Central memory CD8-positive, alpha-beta T cell (primary cell): ENCODE data around the gene DAGLA.

ENCODE experiments used
- ATAC-seq: fragments of 150-1000 bp; cut with Tn5 transposase; replicated peaks from 2 replicates; pipeline ENCODE4 v1.10.0; 2022; ENCODE audit warnings: mild to moderate bottlenecking, moderate FRiP score, moderate number of reproducible peaks; ENCODE audit not compliant: poor library complexity, severe bottlenecking; ENCODE audit errors: extremely low read depth
- DNase-seq, 2 donors: peaks; one replicate each; pipeline ENCODE4 v3.0.0; 2021; ENCODE audit warnings: low spot score in 2 of 2
- H3K27ac Mint-ChIP-seq: one replicate; pipeline ENCODE4 v1.8.0; 2022; ENCODE audit warnings: low read depth, mild to moderate bottlenecking, moderate library complexity, mixed read lengths
- H3K27me3 Mint-ChIP-seq: one replicate; pipeline ENCODE4 v1.8.0; 2022; ENCODE audit warnings: mixed read lengths
- H3K36me3 Mint-ChIP-seq: one replicate; pipeline ENCODE4 v1.8.0; 2022; ENCODE audit warnings: mild to moderate bottlenecking, moderate library complexity, mixed read lengths; ENCODE audit not compliant: insufficient read depth
- H3K4me1 Mint-ChIP-seq: one replicate; pipeline ENCODE4 v1.8.0; 2022; ENCODE audit warnings: mixed read lengths
- H3K4me3 Mint-ChIP-seq: one replicate; pipeline ENCODE4 v1.8.0; 2022; ENCODE audit warnings: mild to moderate bottlenecking, moderate library complexity, mixed read lengths
- H3K9me3 Mint-ChIP-seq: one replicate; pipeline ENCODE4 v1.8.0; 2022; ENCODE audit warnings: mixed read lengths

The DAGLA gene

GRCh38 chr11:61765550-61766253 is 85.5 kb downstream of the DAGLA start:
- Mint-ChIP-seq H3K36me3 (no peaks in the 10 kb centered on the region), H3K4me1 (no peaks in the 10 kb centered on the region), H3K27ac (no peak overlapping the region), H3K9me3 (no peaks in the 10 kb centered on the region), H3K27me3 (peaks cover 11% of the 10 kb centered on the region), H3K4me3 (no peak overlapping the region)
- DNase-seq (no peak), ATAC-seq (no peak)

DNA sequence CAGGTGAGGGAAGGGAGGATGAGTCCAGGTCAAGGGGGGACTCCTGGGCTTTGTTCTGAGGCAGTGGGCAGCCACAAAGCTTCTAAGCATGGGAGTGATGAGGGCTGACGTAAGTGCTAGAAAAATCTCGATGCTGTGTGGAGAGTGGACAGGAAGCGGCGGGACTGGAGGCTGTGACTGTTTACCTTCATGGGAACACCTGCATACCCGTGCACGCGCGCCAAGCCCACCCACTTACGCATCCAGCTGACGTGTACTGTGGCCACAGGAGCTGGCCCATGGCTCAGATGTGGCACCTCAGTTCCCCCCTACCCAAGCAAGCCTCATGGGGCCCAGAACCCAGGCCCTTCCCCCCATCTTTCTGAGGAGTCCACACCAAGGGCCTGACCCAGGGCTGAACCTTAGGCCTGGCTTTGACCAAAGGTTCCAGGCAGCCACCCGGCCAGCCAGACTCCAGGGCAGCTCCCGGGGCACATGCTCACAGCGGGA is 86.2 kb downstream of the DAGLA start:
- DNase-seq (no peak), ATAC-seq (no peak)
- no peaks in the 10 kb centered on the region for H3K9me3 Mint-ChIP-seq
- H3K36me3 Mint-ChIP-seq = no peaks in the 10 kb centered on the region
- no peaks in the 10 kb centered on the region for H3K4me1 Mint-ChIP-seq
- H3K4me3 Mint-ChIP-seq = no peak overlapping the region
- no peak overlapping the region for H3K27ac Mint-ChIP-seq
- H3K27me3 Mint-ChIP-seq = peaks cover 10% of the 10 kb centered on the region

GRCh38 chr11:61768376-61769076 is 88.3 kb downstream of the DAGLA start:
- H3K36me3 Mint-ChIP-seq = no peaks in the 10 kb centered on the region
- no peaks in the 10 kb centered on the region for H3K9me3 Mint-ChIP-seq
- H3K27me3 Mint-ChIP-seq = no peaks in the 10 kb centered on the region
- H3K4me1 Mint-ChIP-seq = no peaks in the 10 kb centered on the region
- no peak for DNase-seq
- H3K27ac Mint-ChIP-seq = no peak overlapping the region
- no peak overlapping the region for H3K4me3 Mint-ChIP-seq
- no peak for ATAC-seq

GRCh38 chr11:61769169-61769920 is 89.2 kb downstream of the DAGLA start:
- no peak overlapping the region for H3K27ac Mint-ChIP-seq
- no peaks in the 10 kb centered on the region for H3K9me3 Mint-ChIP-seq
- no peaks in the 10 kb centered on the region for H3K4me1 Mint-ChIP-seq
- DNase-seq (no peak), ATAC-seq (no peak)
- no peak overlapping the region for H3K4me3 Mint-ChIP-seq
- H3K36me3 Mint-ChIP-seq = no peaks in the 10 kb centered on the region
- no peaks in the 10 kb centered on the region for H3K27me3 Mint-ChIP-seq

DNA sequence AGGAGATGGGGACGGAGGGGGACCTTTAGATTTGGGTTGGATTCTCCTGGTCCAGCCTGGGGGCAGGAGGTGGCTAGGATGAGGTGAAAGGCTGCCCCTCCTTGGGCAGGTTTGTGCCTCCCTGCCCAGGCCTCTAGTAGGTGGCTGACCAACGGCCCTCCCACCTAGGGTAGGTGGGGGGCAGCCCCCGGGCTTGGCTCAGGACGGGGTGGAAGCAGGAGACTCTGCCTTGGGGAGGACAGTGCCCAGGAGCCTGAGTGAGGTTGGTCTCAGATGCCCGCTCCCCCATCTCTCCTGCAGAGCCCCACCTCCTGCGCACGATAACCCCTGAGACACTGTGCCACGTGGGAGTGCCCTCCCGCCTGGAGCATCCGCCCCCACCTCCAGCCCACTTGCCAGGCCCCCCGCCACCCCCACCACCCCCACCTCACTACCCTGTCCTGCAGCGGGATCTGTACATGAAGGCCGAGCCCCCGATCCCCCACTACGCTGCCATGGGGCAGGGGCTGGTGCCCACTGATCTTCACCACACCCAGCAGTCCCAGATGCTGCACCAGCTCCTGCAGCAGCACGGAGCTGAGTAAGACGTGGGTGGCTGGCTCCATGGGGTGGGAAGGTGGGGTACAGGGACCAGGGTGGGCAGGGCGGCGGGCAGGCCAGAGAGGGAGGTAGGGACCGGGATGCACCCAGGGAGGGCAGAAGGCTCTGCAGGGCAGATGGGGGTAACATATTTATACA is 89.9 kb downstream of the DAGLA start:
- Mint-ChIP-seq H3K27me3 (no peaks in the 10 kb centered on the region), H3K4me1 (peaks cover under 1% of the 10 kb centered on the region), H3K27ac (no peak overlapping the region), H3K4me3 (no peak overlapping the region), H3K36me3 (no peaks in the 10 kb centered on the region), H3K9me3 (no peaks in the 10 kb centered on the region)
- no peak for ATAC-seq
- DNase-seq = no peak

DNA sequence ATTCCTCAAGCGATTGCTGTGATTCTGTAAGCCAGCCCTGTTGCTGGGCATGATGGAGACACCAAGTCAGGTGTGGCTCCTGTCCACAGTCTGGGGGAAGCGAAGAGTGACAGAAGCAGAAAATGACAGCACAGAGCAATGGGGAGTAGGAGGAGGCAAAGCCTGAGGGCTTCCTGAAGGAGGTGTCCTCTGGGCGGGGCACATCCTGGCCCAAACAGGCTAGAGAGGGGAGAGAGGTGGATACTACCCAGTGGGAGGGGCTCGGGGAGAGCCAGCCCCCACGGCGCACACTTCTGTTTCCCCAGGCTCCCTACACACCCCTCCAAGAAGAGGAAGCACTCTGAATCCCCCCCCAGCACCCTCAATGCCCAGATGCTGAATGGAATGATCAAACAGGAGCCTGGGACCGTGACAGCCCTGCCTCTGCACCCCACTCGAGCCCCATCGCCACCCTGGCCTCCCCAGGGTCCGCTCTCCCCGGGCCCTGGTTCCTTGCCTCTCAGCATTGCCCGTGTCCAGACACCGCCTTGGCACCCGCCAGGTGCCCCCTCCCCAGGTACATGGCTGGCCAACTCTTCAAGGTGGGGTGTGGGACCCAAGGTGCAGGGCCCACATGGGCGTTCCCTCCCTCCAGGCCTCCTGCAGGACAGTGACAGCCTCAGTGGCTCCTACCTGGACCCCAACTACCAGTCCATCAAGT is 91.2 kb downstream of the DAGLA start:
- no peaks in the 10 kb centered on the region for H3K9me3 Mint-ChIP-seq
- DNase-seq (no peak), ATAC-seq (no peak)
- H3K36me3 Mint-ChIP-seq = peaks cover 2% of the 10 kb centered on the region
- peaks cover 11% of the 10 kb centered on the region for H3K4me1 Mint-ChIP-seq
- no peak overlapping the region for H3K27ac Mint-ChIP-seq
- H3K27me3 Mint-ChIP-seq = no peaks in the 10 kb centered on the region
- H3K4me3 Mint-ChIP-seq = peak overlapping the region; percentile 4

DNA sequence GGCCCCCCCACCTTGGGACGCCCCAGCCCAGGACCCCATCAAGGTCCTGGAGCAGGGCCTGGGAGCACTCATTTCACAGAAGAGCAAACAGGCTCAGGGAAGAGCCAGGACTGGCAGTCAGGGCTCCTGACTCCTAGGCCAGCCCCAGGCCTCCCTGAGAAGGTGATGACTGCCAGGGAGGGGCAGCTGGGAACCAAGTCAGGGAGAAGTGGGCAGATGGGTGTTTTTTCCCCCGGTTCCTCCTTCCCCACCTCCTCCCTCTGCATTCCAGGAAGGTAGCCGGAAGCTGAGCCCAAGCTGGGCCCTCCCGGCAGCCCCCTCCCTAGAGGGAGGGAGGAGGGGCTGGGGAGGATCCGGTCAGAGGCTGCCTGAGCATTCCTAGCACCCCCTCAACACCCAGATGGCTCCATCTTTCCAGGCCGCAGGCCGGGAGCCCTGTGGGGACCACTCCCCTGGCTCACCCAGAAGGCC is 91.8 kb downstream of the DAGLA start:
- Mint-ChIP-seq H3K4me1 (peaks cover 15% of the 10 kb centered on the region), H3K36me3 (peaks cover 2% of the 10 kb centered on the region), H3K9me3 (no peaks in the 10 kb centered on the region), H3K27me3 (no peaks in the 10 kb centered on the region), H3K4me3 (no peak overlapping the region), H3K27ac (no peak overlapping the region)
- DNase-seq = no peak
- ATAC-seq = no peak

GRCh38 chr11:61773356-61773755 is 93.2 kb downstream of the DAGLA start:
- Mint-ChIP-seq H3K27ac (no peak overlapping the region), H3K27me3 (no peaks in the 10 kb centered on the region), H3K4me1 (peaks cover 20% of the 10 kb centered on the region), H3K4me3 (no peak overlapping the region), H3K9me3 (no peaks in the 10 kb centered on the region), H3K36me3 (peaks cover 2% of the 10 kb centered on the region)
- DNase-seq (no peak), ATAC-seq (no peak)

DNA sequence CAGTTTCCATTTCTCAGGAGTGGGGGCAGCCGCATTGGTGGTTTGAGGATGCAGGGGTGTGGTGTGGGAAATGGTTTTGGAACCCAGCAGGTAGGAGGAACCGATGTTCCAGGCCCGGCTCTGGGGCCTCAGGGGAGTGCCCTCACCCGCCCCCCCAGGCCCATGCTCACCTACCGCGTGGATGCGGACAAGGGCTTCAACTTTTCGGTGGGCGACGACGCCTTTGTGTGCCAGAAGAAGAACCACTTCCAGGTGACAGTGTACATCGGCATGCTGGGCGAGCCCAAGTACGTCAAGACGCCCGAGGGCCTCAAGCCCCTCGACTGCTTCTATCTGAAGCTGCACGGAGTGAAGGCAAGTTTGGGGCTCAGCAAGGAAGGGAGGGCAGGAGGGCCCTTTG is 93.6 kb downstream of the DAGLA start:
- Mint-ChIP-seq H3K36me3 (peaks cover 2% of the 10 kb centered on the region), H3K27ac (no peak overlapping the region), H3K4me3 (no peak overlapping the region), H3K9me3 (no peaks in the 10 kb centered on the region), H3K27me3 (no peaks in the 10 kb centered on the region), H3K4me1 (peaks cover 20% of the 10 kb centered on the region)
- DNase-seq (no peak), ATAC-seq (no peak)

GRCh38 chr11:61774411-61774810 is 94.2 kb downstream of the DAGLA start:
- ATAC-seq (no peak), DNase-seq (no peak)
- H3K4me1 Mint-ChIP-seq = peaks cover 20% of the 10 kb centered on the region
- no peak overlapping the region for H3K4me3 Mint-ChIP-seq
- H3K9me3 Mint-ChIP-seq = no peaks in the 10 kb centered on the region
- H3K27ac Mint-ChIP-seq = no peak overlapping the region
- H3K36me3 Mint-ChIP-seq = peaks cover 2% of the 10 kb centered on the region
- H3K27me3 Mint-ChIP-seq = no peaks in the 10 kb centered on the region

DNA sequence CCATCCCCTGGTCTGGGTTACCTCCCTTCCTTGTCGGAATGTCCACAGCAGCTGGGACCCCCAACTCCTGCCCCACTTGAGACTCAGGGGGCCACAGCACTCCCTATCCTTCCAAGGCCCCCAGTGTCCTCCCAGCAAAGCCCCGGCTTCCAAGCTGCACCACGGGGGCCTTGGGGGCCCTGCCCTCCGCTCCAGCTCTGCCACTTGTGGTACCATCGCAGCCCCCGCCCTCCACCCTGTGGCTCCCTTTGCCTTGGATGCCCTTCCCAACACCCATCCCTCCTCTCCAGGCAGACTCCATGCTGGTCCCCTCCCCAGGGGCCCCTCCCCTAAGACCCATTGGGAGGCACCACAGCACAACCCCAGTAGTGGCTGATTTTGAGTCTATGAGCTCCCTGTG is 94.9 kb downstream of the DAGLA start:
- H3K27ac Mint-ChIP-seq = peak overlapping the region; percentile 23
- H3K36me3 Mint-ChIP-seq = peaks cover 2% of the 10 kb centered on the region
- no peak for ATAC-seq
- peaks cover 20% of the 10 kb centered on the region for H3K4me1 Mint-ChIP-seq
- H3K27me3 Mint-ChIP-seq = no peaks in the 10 kb centered on the region
- no peak overlapping the region for H3K4me3 Mint-ChIP-seq
- H3K9me3 Mint-ChIP-seq = no peaks in the 10 kb centered on the region
- no peak for DNase-seq
